GM18909 (cell line): Measurements from ENCODE around the gene GRIN2D.
A peak's percentile ranks its signal among the peaks of the same experiment; 100 is the strongest.

Experiments
- ATAC-seq: cut with Tn5 transposase; IDR thresholded peaks from one replicate; pipeline ENCODE4 v1.9.1; 2021; ENCODE audit warnings: mild to moderate bottlenecking; ENCODE audit not compliant: unreplicated experiment, poor library complexity

GRIN2D gene

GRCh38 chr19:48393559-48394330 lies at the start of gene GRIN2D:
Gene GRIN2D (plus strand): TSS chr19:48393668. CDS start chr19:48398393, 4,725 bp downstream.
- ATAC-seq, result no peak

GRCh38 chr19:48344892-48345291 lies 48.6 kb upstream of the GRIN2D start:
- ATAC-seq, result no peak

- no peak for ATAC-seq
Observed at GRCh38 chr19:48346191-48346590, 47.3 kb upstream of the GRIN2D start.

- no peak for ATAC-seq
Observed at GRCh38 chr19:48348045-48348444, 45.4 kb upstream of the GRIN2D start.

GRCh38 chr19:48348737-48349136 lies 44.7 kb upstream of the GRIN2D start:
- ATAC-seq, result no peak

- no peak for ATAC-seq
Observed at GRCh38 chr19:48350856-48351255, 42.6 kb upstream of the GRIN2D start.

- no peak for ATAC-seq
Observed at GRCh38 chr19:48351341-48351752, 42.1 kb upstream of the GRIN2D start.

- no peak for ATAC-seq
Observed at GRCh38 chr19:48353677-48354076, 39.8 kb upstream of the GRIN2D start.

GRCh38 chr19:48354332-48354992 lies 39.0 kb upstream of the GRIN2D start:
- no peak for ATAC-seq

- no peak for ATAC-seq
Observed at GRCh38 chr19:48355365-48355954, 38.0 kb upstream of the GRIN2D start.

- no peak for ATAC-seq
Observed at GRCh38 chr19:48359123-48359522, 34.3 kb upstream of the GRIN2D start.

- ATAC-seq, result no peak
Observed at GRCh38 chr19:48361912-48362311, 31.6 kb upstream of the GRIN2D start.

- ATAC-seq, result peak; percentile 58
Observed at GRCh38 chr19:48362716-48363499, 30.6 kb upstream of the GRIN2D start.

- ATAC-seq, result peak; percentile 18
Observed at GRCh38 chr19:48363500-48363809, 30.0 kb upstream of the GRIN2D start.

- peak; percentile 83 for ATAC-seq
Observed at GRCh38 chr19:48363810-48364597, 29.5 kb upstream of the GRIN2D start, which contains the start of the genes SYNGR4 and TMEM143. Gene SYNGR4 (plus strand): TSS chr19:48364367. CDS start chr19:48365843, 1,476 bp downstream. Gene TMEM143 (minus strand): TSS chr19:48363940. CDS start chr19:48363920, 20 bp downstream.

GRCh38 chr19:48364598-48365348 lies 28.7 kb upstream of the GRIN2D start:
- no peak for ATAC-seq

- no peak for ATAC-seq
Observed at GRCh38 chr19:48365602-48366001, 27.9 kb upstream of the GRIN2D start.

- ATAC-seq, result no peak
Observed at GRCh38 chr19:48367855-48368254, 25.6 kb upstream of the GRIN2D start.

GRCh38 chr19:48368936-48369335 lies 24.5 kb upstream of the GRIN2D start:
- no peak for ATAC-seq
